ENCODE results near the gene CNBD2.

- TF ChIP-seq, protein P1, sequence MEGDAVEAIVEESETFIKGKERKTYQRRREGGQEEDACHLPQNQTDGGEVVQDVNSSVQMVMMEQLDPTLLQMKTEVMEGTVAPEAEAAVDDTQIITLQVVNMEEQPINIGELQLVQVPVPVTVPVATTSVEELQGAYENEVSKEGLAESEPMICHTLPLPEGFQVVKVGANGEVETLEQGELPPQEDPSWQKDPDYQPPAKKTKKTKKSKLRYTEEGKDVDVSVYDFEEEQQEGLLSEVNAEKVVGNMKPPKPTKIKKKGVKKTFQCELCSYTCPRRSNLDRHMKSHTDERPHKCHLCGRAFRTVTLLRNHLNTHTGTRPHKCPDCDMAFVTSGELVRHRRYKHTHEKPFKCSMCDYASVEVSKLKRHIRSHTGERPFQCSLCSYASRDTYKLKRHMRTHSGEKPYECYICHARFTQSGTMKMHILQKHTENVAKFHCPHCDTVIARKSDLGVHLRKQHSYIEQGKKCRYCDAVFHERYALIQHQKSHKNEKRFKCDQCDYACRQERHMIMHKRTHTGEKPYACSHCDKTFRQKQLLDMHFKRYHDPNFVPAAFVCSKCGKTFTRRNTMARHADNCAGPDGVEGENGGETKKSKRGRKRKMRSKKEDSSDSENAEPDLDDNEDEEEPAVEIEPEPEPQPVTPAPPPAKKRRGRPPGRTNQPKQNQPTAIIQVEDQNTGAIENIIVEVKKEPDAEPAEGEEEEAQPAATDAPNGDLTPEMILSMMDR (IDR thresholded peaks at IDR 0.05; ENCODE audit: low read depth, low read length, missing input control) = peak; percentile 86
- no peak for TF ChIP-seq ATF3 (IDR thresholded peaks at IDR 0.05)
- TF ChIP-seq RXRA (IDR thresholded peaks at IDR 0.05) = no peak
- no peak for TF ChIP-seq TAF1 (conservative IDR thresholded peaks at IDR 0.05)
- no peak for TF ChIP-seq REST (IDR thresholded peaks at IDR 0.05)
- TF ChIP-seq, protein P2, sequence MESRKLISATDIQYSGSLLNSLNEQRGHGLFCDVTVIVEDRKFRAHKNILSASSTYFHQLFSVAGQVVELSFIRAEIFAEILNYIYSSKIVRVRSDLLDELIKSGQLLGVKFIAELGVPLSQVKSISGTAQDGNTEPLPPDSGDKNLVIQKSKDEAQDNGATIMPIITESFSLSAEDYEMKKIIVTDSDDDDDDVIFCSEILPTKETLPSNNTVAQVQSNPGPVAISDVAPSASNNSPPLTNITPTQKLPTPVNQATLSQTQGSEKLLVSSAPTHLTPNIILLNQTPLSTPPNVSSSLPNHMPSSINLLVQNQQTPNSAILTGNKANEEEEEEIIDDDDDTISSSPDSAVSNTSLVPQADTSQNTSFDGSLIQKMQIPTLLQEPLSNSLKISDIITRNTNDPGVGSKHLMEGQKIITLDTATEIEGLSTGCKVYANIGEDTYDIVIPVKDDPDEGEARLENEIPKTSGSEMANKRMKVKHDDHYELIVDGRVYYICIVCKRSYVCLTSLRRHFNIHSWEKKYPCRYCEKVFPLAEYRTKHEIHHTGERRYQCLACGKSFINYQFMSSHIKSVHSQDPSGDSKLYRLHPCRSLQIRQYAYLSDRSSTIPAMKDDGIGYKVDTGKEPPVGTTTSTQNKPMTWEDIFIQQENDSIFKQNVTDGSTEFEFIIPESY (IDR thresholded peaks at IDR 0.05) = no peak
- no peak for TF ChIP-seq FOXA1 (IDR thresholded peaks at IDR 0.05)
- TF ChIP-seq MAX (IDR thresholded peaks at IDR 0.05) = no peak
Measured at GRCh38 chr20:35994994-35995453, 26.6 kb downstream of the CNBD2 start.
